Mucosa of descending colon (tissue), 3 donors: ENCODE results near the gene IL24. TPM values are rescaled to one million over a fixed set of nuclear protein-coding genes. Genes with fewer than 3 reads are reported as not detected.

Source experiments
- ATAC-seq: fragments of 200-7000 bp; cut with Tn5 transposase; one replicate; pipeline ENCODE4 v1.9.1; 2020; ENCODE audit warnings: mild to moderate bottlenecking, moderate library complexity
- DNase-seq, 3 donors: peaks; one replicate each; pipeline ENCODE4 v3.0.0-alpha.2; 2020
- H3K36me3 ChIP-seq: fragments of 200-600 bp; one replicate; pipeline ENCODE4 v1.8.0; 2021; ENCODE audit warnings: low read depth, mild to moderate bottlenecking
- H3K4me1 ChIP-seq: fragments of 200-600 bp; one replicate; pipeline ENCODE4 v1.8.0; 2021; ENCODE audit warnings: low read depth, mild to moderate bottlenecking
- H3K4me3 ChIP-seq: fragments of 200-600 bp; one replicate; pipeline ENCODE4 v1.8.0; 2021; ENCODE audit warnings: mild to moderate bottlenecking
- H3K9me3 ChIP-seq: fragments of 200-600 bp; one replicate; pipeline ENCODE4 v1.8.0; 2021; ENCODE audit warnings: mild to moderate bottlenecking
- intact Hi-C, 2 donors: fragments of 100-400 bp; cut with DNase I in 1 of 2; cut with micrococcal nuclease in 1 of 2; formaldehyde crosslinking; loops; one replicate each; pipeline versions ENCODE4 v1.11.0 to v1.11.1; 2022; cut with DNase I, micrococcal nuclease
- total RNA-seq, 3 donors: library from RNA; stranded (reverse); fragmentation: NEBNext Ultra II Directional in 2 of 3; extraction: Animal tissue kit (Norgen Biotek cat#: 25700) in 2 of 3; gene quantifications; one replicate each; pipeline versions ENCODE4 v1.2.1 to v1.2.4, GENCODE V29; 2021 to 2023
- TF ChIP-seq, protein P1 (sequence below): fragments of 200-600 bp; IDR thresholded peaks from one replicate; pipeline ENCODE4 v1.8.0; 2022; ENCODE audit warnings: antibody characterized with exemption, mild to moderate bottlenecking
- donor health status: DM: no; HTN: no; CAD: no; lungs with moderate emphysema.
- donor health status: DM: no; HTN: no; CAD: no.
- donor health status: DM: no; HTN: yes; CAD: no.

IL24 gene
- total RNA-seq, 3 donors from 2014 or later, result not detected

DNA sequence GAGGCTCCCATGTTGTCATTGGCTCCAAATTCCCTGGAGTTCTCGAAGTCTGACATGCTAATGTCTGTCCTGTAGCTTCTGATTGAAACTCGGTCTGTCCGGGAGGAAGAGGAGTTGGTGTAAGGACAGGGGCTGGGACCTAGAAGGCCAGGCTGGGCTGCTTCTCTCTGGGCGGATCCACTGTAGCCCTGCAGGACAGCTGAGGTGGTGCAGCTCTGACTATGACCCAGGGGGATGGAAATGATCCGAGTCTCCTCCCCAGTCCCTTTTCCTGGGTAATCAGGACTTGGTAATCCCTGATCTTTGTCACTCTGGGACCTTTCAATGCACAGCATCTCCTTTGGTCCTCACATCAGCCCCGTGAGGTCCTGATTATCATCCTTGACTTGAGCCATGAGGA lies 34.5 kb downstream of the IL24 start:
- no peak overlapping the region for H3K4me3 ChIP-seq
- no peaks in the 10 kb centered on the region for H3K9me3 ChIP-seq
- no peak for DNase-seq
- peaks cover 26% of the 10 kb centered on the region for H3K4me1 ChIP-seq
- TF ChIP-seq, protein P1, sequence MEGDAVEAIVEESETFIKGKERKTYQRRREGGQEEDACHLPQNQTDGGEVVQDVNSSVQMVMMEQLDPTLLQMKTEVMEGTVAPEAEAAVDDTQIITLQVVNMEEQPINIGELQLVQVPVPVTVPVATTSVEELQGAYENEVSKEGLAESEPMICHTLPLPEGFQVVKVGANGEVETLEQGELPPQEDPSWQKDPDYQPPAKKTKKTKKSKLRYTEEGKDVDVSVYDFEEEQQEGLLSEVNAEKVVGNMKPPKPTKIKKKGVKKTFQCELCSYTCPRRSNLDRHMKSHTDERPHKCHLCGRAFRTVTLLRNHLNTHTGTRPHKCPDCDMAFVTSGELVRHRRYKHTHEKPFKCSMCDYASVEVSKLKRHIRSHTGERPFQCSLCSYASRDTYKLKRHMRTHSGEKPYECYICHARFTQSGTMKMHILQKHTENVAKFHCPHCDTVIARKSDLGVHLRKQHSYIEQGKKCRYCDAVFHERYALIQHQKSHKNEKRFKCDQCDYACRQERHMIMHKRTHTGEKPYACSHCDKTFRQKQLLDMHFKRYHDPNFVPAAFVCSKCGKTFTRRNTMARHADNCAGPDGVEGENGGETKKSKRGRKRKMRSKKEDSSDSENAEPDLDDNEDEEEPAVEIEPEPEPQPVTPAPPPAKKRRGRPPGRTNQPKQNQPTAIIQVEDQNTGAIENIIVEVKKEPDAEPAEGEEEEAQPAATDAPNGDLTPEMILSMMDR, result no peak
- H3K36me3 ChIP-seq, result peaks cover 6% of the 10 kb centered on the region
- no peak for ATAC-seq
- intact Hi-C loops, result no loop called here

DNA sequence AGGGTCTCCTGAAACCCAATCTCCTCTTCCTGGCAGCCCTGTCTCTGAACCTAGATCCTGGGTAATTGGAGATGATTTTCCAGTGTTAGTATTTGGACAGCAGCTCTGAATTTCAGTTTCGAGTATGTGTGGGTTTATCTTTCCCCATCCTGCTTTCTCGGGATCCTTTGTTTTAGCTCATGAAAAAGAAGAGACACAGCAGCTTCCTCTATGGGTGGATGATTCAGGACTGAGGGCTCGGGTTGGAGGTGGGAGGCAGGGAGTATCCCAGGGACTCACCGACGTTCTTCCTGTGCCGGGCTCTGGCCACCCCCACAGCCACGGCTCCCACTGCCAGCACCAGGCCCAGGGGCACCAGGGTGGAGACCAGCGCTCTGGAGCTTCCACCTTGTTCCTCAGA lies 34.9 kb downstream of the IL24 start:
- no peaks in the 10 kb centered on the region for H3K9me3 ChIP-seq
- TF ChIP-seq, protein P1, result no peak
- intact Hi-C loops, result no loop called here
- no peak for ATAC-seq
- H3K4me3 ChIP-seq, result no peak overlapping the region
- DNase-seq, result no peak
- peaks cover 24% of the 10 kb centered on the region for H3K4me1 ChIP-seq
- H3K36me3 ChIP-seq, result peaks cover 6% of the 10 kb centered on the region

DNA sequence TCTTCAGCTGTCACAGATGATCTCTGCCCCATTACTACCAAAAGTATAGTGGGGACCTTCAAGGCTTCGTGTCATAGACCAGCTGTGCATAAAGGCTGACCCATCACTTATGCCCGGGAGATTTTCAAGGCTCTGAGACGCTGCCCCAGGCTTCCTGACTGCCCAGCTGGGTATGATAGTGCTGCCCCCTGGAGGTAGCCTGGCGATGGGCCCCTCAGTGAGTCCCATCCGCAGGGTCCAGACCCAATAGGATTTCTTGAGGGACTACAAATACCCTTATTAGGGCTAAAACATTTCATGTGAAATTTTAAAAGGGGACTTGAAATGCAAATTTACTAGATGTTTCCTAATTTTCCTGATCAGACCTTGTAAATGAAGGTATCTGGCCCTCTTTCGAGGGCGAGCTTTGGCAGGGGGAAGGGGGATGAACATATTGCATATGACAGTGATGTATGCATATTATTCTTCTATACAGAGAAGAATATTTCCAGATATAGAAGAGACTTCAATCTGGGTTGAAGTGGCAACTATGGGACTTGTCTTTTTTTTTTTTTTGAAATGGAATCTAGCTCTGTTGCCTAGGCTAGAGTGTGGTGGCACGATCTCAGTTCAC lies 36.2 kb downstream of the IL24 start:
- H3K4me1 ChIP-seq, result peaks cover 15% of the 10 kb centered on the region
- DNase-seq (peak; percentile 70 to 75 (median 72)), ATAC-seq (peak; percentile 21)
- peaks cover 6% of the 10 kb centered on the region for H3K36me3 ChIP-seq
- TF ChIP-seq, protein P1, result peak; percentile 49
- no peaks in the 10 kb centered on the region for H3K9me3 ChIP-seq
- no peak overlapping the region for H3K4me3 ChIP-seq
- intact Hi-C loops, result no loop called here

DNA sequence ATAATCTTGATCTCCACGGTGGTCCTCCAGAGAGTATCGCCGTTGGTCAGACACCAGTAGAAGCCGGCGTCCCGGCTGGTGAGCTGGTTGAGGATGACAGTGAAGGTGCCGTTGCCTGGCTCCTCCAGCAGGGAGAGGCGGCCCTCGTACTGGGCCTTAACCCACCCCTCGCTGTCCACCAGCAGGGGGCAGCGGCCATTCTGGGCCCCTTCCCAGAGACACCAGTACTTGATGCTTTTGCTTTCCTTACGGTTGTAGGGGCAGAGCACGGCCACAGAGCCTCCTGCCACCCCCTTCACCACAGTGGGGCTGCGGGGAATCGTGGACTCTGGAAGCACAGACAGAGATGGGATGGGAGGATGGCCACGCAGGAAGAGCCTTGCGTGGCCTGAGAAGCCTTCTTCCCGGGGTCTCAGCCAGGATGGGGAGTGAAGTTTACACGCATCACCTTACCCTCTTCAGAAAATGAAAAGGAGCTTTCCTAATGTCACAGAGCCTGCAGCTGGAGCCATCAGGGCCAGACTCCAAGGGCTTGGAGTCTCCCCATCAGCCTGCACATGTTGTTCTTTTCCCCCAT lies 38.3 kb downstream of the IL24 start:
- no peaks in the 10 kb centered on the region for H3K9me3 ChIP-seq
- intact Hi-C loops, result no loop called here
- ATAC-seq (peak; percentile 33), DNase-seq (peak; percentile 60 to 71 (median 66))
- H3K4me1 ChIP-seq, result peaks cover 6% of the 10 kb centered on the region
- TF ChIP-seq, protein P1, result no peak
- peaks cover 6% of the 10 kb centered on the region for H3K36me3 ChIP-seq
- no peak overlapping the region for H3K4me3 ChIP-seq

DNA sequence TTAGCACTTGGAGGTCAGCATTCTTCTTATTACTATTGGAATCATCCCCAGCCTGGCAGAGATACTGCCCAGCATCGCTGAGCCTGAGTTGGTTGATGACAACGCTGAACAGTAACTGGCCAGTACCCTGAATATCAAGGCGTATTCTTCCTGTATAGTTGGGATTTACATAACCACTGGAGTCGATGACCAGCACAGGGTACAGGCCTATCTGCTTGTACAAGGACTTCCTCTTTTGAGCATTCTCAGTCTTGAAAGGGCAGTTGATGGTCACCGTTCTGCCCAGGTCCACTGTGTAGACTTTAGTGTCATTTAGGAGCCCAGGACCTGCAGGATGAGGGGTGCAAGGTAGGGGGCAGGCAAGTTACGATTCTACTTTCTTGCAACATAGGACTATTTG lies 40.2 kb downstream of the IL24 start:
- TF ChIP-seq, protein P1, result no peak
- peak; percentile 1 for ATAC-seq
- Histone ChIP-seq H3K9me3 (no peaks in the 10 kb centered on the region), H3K4me3 (no peak overlapping the region), H3K4me1 (peaks cover 7% of the 10 kb centered on the region), H3K36me3 (peaks cover 6% of the 10 kb centered on the region)
- intact Hi-C loops, result no loop called here
- DNase-seq, result no peak
